H9 (cell line): ENCODE measurements around the gene N4BP2. TPM values are rescaled to one million over a fixed set of nuclear protein-coding genes. Genes with fewer than 3 reads are reported as not detected.

ENCODE experiments used
- DNase-seq: peaks from one replicate; pipeline ENCODE4 v3.0.0-alpha.2; 2017
- H2AFZ ChIP-seq: one replicate; pipeline ENCODE4 v1.6.1; 2013; ENCODE audit warnings: mild to moderate bottlenecking, low read length, control low read depth, moderate library complexity
- H2AK5ac ChIP-seq: 2 replicates; pipeline ENCODE4 v1.6.1; 2013; ENCODE audit warnings: low read length, control low read depth, mixed read lengths; ENCODE audit not compliant: insufficient read length
- H2BK120ac ChIP-seq: one replicate; pipeline ENCODE4 v1.6.1; 2013; ENCODE audit warnings: low read depth, mild to moderate bottlenecking, low read length, control low read depth, inconsistent platforms; ENCODE audit not compliant: poor library complexity, severe bottlenecking
- H2BK12ac ChIP-seq: 2 replicates; pipeline ENCODE4 v1.6.1; 2013; ENCODE audit warnings: low read length, control low read depth, mixed read lengths, low read depth; ENCODE audit not compliant: insufficient read length
- H2BK15ac ChIP-seq: 2 replicates; pipeline ENCODE4 v1.6.1; 2013; ENCODE audit warnings: low read depth, low read length, control low read depth
- H2BK20ac ChIP-seq: one replicate; pipeline ENCODE4 v1.6.1; 2013; ENCODE audit warnings: low read depth, mild to moderate bottlenecking, low read length, control low read depth, inconsistent platforms; ENCODE audit not compliant: poor library complexity, severe bottlenecking
- H2BK5ac ChIP-seq: 2 replicates; pipeline ENCODE4 v1.6.1; 2013; ENCODE audit warnings: low read length, control low read depth, mixed read lengths; ENCODE audit not compliant: insufficient read length
- H3K14ac ChIP-seq: 2 replicates; pipeline ENCODE4 v1.6.1; 2013; ENCODE audit warnings: low read length, control low read depth; ENCODE audit not compliant: insufficient read depth
- H3K18ac ChIP-seq: 2 replicates; pipeline ENCODE4 v1.6.1; 2013; ENCODE audit warnings: low read depth, mild to moderate bottlenecking, mixed read lengths, low read length, control low read depth; ENCODE audit not compliant: insufficient read length
- H3K23ac ChIP-seq: 2 replicates; pipeline ENCODE4 v1.6.1; 2013; ENCODE audit warnings: low read length, control low read depth, mixed read lengths, low read depth; ENCODE audit not compliant: insufficient read length
- H3K23me2 ChIP-seq: 2 replicates; pipeline ENCODE4 v1.6.1; 2013; ENCODE audit warnings: low read depth, mild to moderate bottlenecking, mixed read lengths, low read length, control low read depth; ENCODE audit not compliant: insufficient read length, poor library complexity, severe bottlenecking
- H3K27ac ChIP-seq: 2 replicates; pipeline ENCODE4 v1.5.1; 2013; ENCODE audit warnings: low read length, control low read depth, mixed read lengths, low read depth; ENCODE audit not compliant: insufficient read length
- H3K27me3 ChIP-seq: 2 replicates; pipeline ENCODE4 v1.6.1; 2013; ENCODE audit warnings: low read length, control low read depth, inconsistent platforms; ENCODE audit not compliant: insufficient read depth
- H3K4ac ChIP-seq: 2 replicates; pipeline ENCODE4 v1.6.1; 2013; ENCODE audit warnings: low read depth, mild to moderate bottlenecking, control low read depth, inconsistent platforms, low read length, moderate library complexity
- H3K4me1 ChIP-seq: 2 replicates; pipeline ENCODE4 v1.6.1; 2013; ENCODE audit warnings: low read length, control low read depth, inconsistent platforms; ENCODE audit not compliant: insufficient read depth
- H3K4me2 ChIP-seq: 2 replicates; pipeline ENCODE4 v1.6.1; 2013; ENCODE audit warnings: low read length, control low read depth, mixed read lengths; ENCODE audit not compliant: insufficient read length, insufficient read depth
- H3K56ac ChIP-seq: 2 replicates; pipeline ENCODE4 v1.6.1; 2013; ENCODE audit warnings: low read depth, mild to moderate bottlenecking, mixed read lengths, low read length, control low read depth; ENCODE audit not compliant: insufficient read length
- H3K79me1 ChIP-seq: 2 replicates; pipeline ENCODE4 v1.6.1; 2013; ENCODE audit warnings: low read depth, mild to moderate bottlenecking, moderate library complexity, low read length, control low read depth, inconsistent platforms; ENCODE audit not compliant: insufficient read depth, poor library complexity, severe bottlenecking
- H3K79me2 ChIP-seq: 2 replicates; pipeline ENCODE4 v1.6.1; 2013; ENCODE audit warnings: low read length, control low read depth, inconsistent platforms; ENCODE audit not compliant: insufficient read depth
- H3K9ac ChIP-seq: 2 replicates; pipeline ENCODE4 v1.6.1; 2013; ENCODE audit warnings: low read length, control low read depth, mixed read lengths; ENCODE audit not compliant: insufficient read length; ENCODE audit errors: extremely low read depth
- H3K9me3 ChIP-seq: one replicate; pipeline ENCODE4 v1.6.1; 2013; ENCODE audit warnings: low read depth, low read length, inconsistent platforms; ENCODE audit not compliant: control insufficient read depth
- H3T11ph ChIP-seq: one replicate; pipeline ENCODE4 v1.6.1; 2013; ENCODE audit warnings: mild to moderate bottlenecking, low read length, control low read depth, inconsistent platforms
- H4K20me1 ChIP-seq: one replicate; pipeline ENCODE4 v1.6.1; 2013; ENCODE audit not compliant: control insufficient read depth, insufficient read length, insufficient read depth
- H4K5ac ChIP-seq: 2 replicates; pipeline ENCODE4 v1.6.1; 2013; ENCODE audit warnings: low read depth, mild to moderate bottlenecking, mixed read lengths, low read length, control low read depth; ENCODE audit not compliant: insufficient read length
- H4K8ac ChIP-seq: replicated peaks from 2 replicates; pipeline ENCODE4 v1.6.1; 2013; ENCODE audit warnings: low read length, control low read depth, mixed read lengths, low read depth; ENCODE audit not compliant: insufficient read length
- H4K91ac ChIP-seq: 2 replicates; pipeline ENCODE4 v1.6.1; 2013; ENCODE audit warnings: low read depth, mild to moderate bottlenecking, moderate library complexity, mixed read lengths, low read length, control low read depth; ENCODE audit not compliant: insufficient read length
- H3K27ac Mint-ChIP-seq, 3 experiments: 2 replicates in 2 of 3; 3 replicates in 1 of 3; pipeline ENCODE4 v1.8.0; 2020 to 2021; ENCODE audit warnings: mixed read lengths in 3 of 3, mild to moderate bottlenecking in 1 of 3, moderate library complexity in 1 of 3
- H3K27me3 Mint-ChIP-seq: 2 replicates; pipeline ENCODE4 v1.8.0; 2021; ENCODE audit warnings: low read depth, mild to moderate bottlenecking, moderate library complexity, mixed read lengths
- H3K36me3 Mint-ChIP-seq, 3 experiments: 2 replicates in 2 of 3; 3 replicates in 1 of 3; pipeline ENCODE4 v1.8.0; 2020 to 2021; ENCODE audit warnings: low read depth in 3 of 3, mixed read lengths in 3 of 3; ENCODE audit not compliant: insufficient read depth in 1 of 3
- H3K4me1 Mint-ChIP-seq, 2 experiments: 2 replicates each; pipeline ENCODE4 v1.8.0; 2020; ENCODE audit warnings: mixed read lengths in 2 of 2
- H3K4me3 Mint-ChIP-seq, 2 experiments: 2 replicates in 1 of 2; 3 replicates in 1 of 2; pipeline ENCODE4 v1.8.0; 2020 to 2021; ENCODE audit warnings: mild to moderate bottlenecking in 2 of 2, mixed read lengths in 2 of 2, moderate library complexity in 1 of 2
- H3K9me3 Mint-ChIP-seq, 2 experiments: 2 replicates in 1 of 2; 3 replicates in 1 of 2; pipeline ENCODE4 v1.8.0; 2020; ENCODE audit warnings: mild to moderate bottlenecking in 2 of 2, mixed read lengths in 2 of 2, moderate library complexity in 1 of 2
- CTCF ChIP-seq: fragments of 200-600 bp; sonication (generic); conservative IDR thresholded peaks from 3 replicates; pipeline ENCODE4 v1.8.0; 2021; ENCODE audit warnings: antibody characterized with exemption, mild to moderate bottlenecking
- WGBS: extraction: QIAGEN DNeasy Blood & Tissue Kit; methylation state at CpG from one replicate; pipeline ENCODE4 v1.1.7; 2013; ENCODE audit warnings: missing lambda C conversion rate, low lambda C conversion rate, mixed read lengths; ENCODE audit not compliant: insufficient read length; ENCODE audit errors: extremely low coverage; 5-methylcytosine and 5-hydroxymethylcytosine counted together
- total RNA-seq: library from RNA; stranded (reverse); gene quantifications from 2 replicates; pipeline ENCODE4 v1.2.1, GENCODE V29; 2021

Gene N4BP2
- total RNA-seq, 1 experiment from 2014 or later, result 35.0 TPM

- Histone ChIP-seq H2BK120ac (no peak overlapping the region), H4K20me1 (no peaks in the 10 kb centered on the region), H3K4me1 (no peaks in the 10 kb centered on the region), H3K27me3 (no peaks in the 10 kb centered on the region), H2BK20ac (no peak overlapping the region), H2AK5ac (no peak overlapping the region), H4K91ac (no peak overlapping the region), H3K79me1 (no peaks in the 10 kb centered on the region), H3K27ac (no peak overlapping the region), H2BK5ac (no peak overlapping the region), H2AFZ (no peak overlapping the region), H3K79me2 (no peaks in the 10 kb centered on the region; the same call in 1 of the 2 replicates), H4K8ac (no peak overlapping the region), H3K4me2 (no peak overlapping the region), H3K4ac (no peak overlapping the region), H3K9ac (no peak overlapping the region), H4K5ac (no peak overlapping the region), H2BK15ac (no peak overlapping the region), H3T11ph (no peak overlapping the region), H3K14ac (no peak overlapping the region), H3K18ac (no peak overlapping the region), H3K23me2 (no peaks in the 10 kb centered on the region), H3K23ac (no peak overlapping the region), H2BK12ac (no peak overlapping the region), H3K56ac (no peak overlapping the region), H3K9me3 (no peaks in the 10 kb centered on the region)
- Mint-ChIP-seq H3K36me3 (peaks cover 8 to 29% (median 29%) of the 10 kb centered on the region in 3 experiments), H3K4me1 (0 out of 4 replicates have a peak, but pooled peaks cover 0 to 3% of the 10 kb centered on the region in 2 experiments), H3K27ac (peak overlapping the region in 1 of 3 experiments; percentile 11; a peak in 1 of 7 replicates), H3K9me3 (no peaks in the 10 kb centered on the region; a peak in 1 of 5 replicates), H3K4me3 (no peak overlapping the region), H3K27me3 (no peaks in the 10 kb centered on the region)
- TF ChIP-seq CTCF, result no peak
- no peak for DNase-seq
- no CpG with 5 or more reads among the region's 1 CpG for WGBS
Measured at GRCh38 chr4:40070387-40070786, 13.7 kb downstream of the N4BP2 start.
